Osteocyte (in vitro differentiated cells): ENCODE measurements around the gene GNGT1. TPM values are rescaled to one million over a fixed set of nuclear protein-coding genes. Genes with fewer than 3 reads are reported as not detected.
A peak's percentile ranks its signal among the peaks of the same experiment; 100 is the strongest.

ENCODE experiments used
- DNase-seq: peaks from one replicate; pipeline ENCODE4 v3.0.0; 2021; ENCODE audit warnings: mixed read lengths; ENCODE audit not compliant: unreplicated experiment; ENCODE audit errors: extremely low spot score
- H3K27ac Mint-ChIP-seq: one replicate; pipeline ENCODE4 v1.8.0; 2021; ENCODE audit warnings: mild to moderate bottlenecking, mixed read lengths; ENCODE audit not compliant: unreplicated experiment
- H3K27me3 Mint-ChIP-seq: one replicate; pipeline ENCODE4 v1.8.0; 2021; ENCODE audit warnings: mixed read lengths; ENCODE audit not compliant: unreplicated experiment
- H3K36me3 Mint-ChIP-seq: one replicate; pipeline ENCODE4 v1.8.0; 2021; ENCODE audit warnings: mixed read lengths; ENCODE audit not compliant: unreplicated experiment
- H3K4me1 Mint-ChIP-seq: one replicate; pipeline ENCODE4 v1.8.0; 2021; ENCODE audit warnings: mixed read lengths; ENCODE audit not compliant: unreplicated experiment
- H3K4me3 Mint-ChIP-seq: one replicate; pipeline ENCODE4 v1.8.0; 2021; ENCODE audit warnings: mild to moderate bottlenecking, moderate library complexity, mixed read lengths; ENCODE audit not compliant: unreplicated experiment
- H3K9me3 Mint-ChIP-seq: one replicate; pipeline ENCODE4 v1.8.0; 2021; ENCODE audit warnings: mixed read lengths; ENCODE audit not compliant: unreplicated experiment
- CTCF ChIP-seq: fragments of 200-600 bp; sonication (generic); IDR thresholded peaks from 2 replicates; pipeline ENCODE4 v1.5.0; 2021; ENCODE audit warnings: antibody characterized with exemption, mild to moderate bottlenecking, moderate library complexity
- total RNA-seq: library from RNA; stranded (reverse); gene quantifications from 2 replicates; pipeline ENCODE4 v1.2.1, GENCODE V29; 2021

The GNGT1 gene
- total RNA-seq, 1 donor from 2014 or later = not detected

GRCh38 chr7:93883078-93883916, 23.1 kb upstream of the GNGT1 start:
- peaks cover 7% of the 10 kb centered on the region for H3K36me3 Mint-ChIP-seq
- TF ChIP-seq CTCF = no peak

GRCh38 chr7:93883917-93884345, 22.4 kb upstream of the GNGT1 start:
- Mint-ChIP-seq H3K9me3 (peaks cover 10% of the 10 kb centered on the region), H3K4me1 (peaks cover 27% of the 10 kb centered on the region)

More at GRCh38 chr7:93883078-93883916, 23.1 kb upstream of the GNGT1 start:
- H3K4me1 Mint-ChIP-seq = peaks cover 26% of the 10 kb centered on the region
- H3K4me3 Mint-ChIP-seq = no peak overlapping the region
- H3K9me3 Mint-ChIP-seq = peaks cover 10% of the 10 kb centered on the region
- no peak overlapping the region for H3K27ac Mint-ChIP-seq
- H3K27me3 Mint-ChIP-seq = no peaks in the 10 kb centered on the region
- no peak for DNase-seq

GRCh38 chr7:93884541-93884940, 21.8 kb upstream of the GNGT1 start:
- DNase-seq = no peak
- H3K36me3 Mint-ChIP-seq = peaks cover 7% of the 10 kb centered on the region
- no peak overlapping the region for H3K4me3 Mint-ChIP-seq
- no peaks in the 10 kb centered on the region for H3K27me3 Mint-ChIP-seq
- H3K9me3 Mint-ChIP-seq = peaks cover 8% of the 10 kb centered on the region
- H3K4me1 Mint-ChIP-seq = peaks cover 31% of the 10 kb centered on the region
- H3K27ac Mint-ChIP-seq = no peak overlapping the region
- no peak for TF ChIP-seq CTCF

More at GRCh38 chr7:93883917-93884345, 22.4 kb upstream of the GNGT1 start:
- H3K27ac Mint-ChIP-seq = no peak overlapping the region
- no peaks in the 10 kb centered on the region for H3K27me3 Mint-ChIP-seq
- peaks cover 7% of the 10 kb centered on the region for H3K36me3 Mint-ChIP-seq
- no peak for DNase-seq
- no peak overlapping the region for H3K4me3 Mint-ChIP-seq
- no peak for TF ChIP-seq CTCF

- H3K9me3 Mint-ChIP-seq = no peaks in the 10 kb centered on the region
- no peak for TF ChIP-seq CTCF
- H3K4me1 Mint-ChIP-seq = peaks cover 22% of the 10 kb centered on the region
- H3K27ac Mint-ChIP-seq = no peak overlapping the region
- no peak for DNase-seq
- no peaks in the 10 kb centered on the region for H3K27me3 Mint-ChIP-seq
- peak overlapping the region; percentile 93 for H3K4me3 Mint-ChIP-seq
- H3K36me3 Mint-ChIP-seq = peaks cover 3% of the 10 kb centered on the region
These were observed 17.1 kb upstream of the GNGT1 start for GRCh38 chr7:93889261-93889660.

- no peaks in the 10 kb centered on the region for H3K9me3 Mint-ChIP-seq
- peaks cover 3% of the 10 kb centered on the region for H3K36me3 Mint-ChIP-seq
- peak overlapping the region; percentile 85 for H3K27ac Mint-ChIP-seq
- DNase-seq = no peak
- H3K4me1 Mint-ChIP-seq = peaks cover 22% of the 10 kb centered on the region
- H3K27me3 Mint-ChIP-seq = no peaks in the 10 kb centered on the region
- H3K4me3 Mint-ChIP-seq = peak overlapping the region; percentile 93
- TF ChIP-seq CTCF = no peak
These were observed 16.3 kb upstream of the GNGT1 start for GRCh38 chr7:93890041-93890463.
